Glutamatergic neuron (in vitro differentiated cells): ENCODE results near the gene CIAO3. TPM values are rescaled to one million over a fixed set of nuclear protein-coding genes. Genes with fewer than 3 reads are reported as not detected.

Experiments used
- DNase-seq: peaks from one replicate; pipeline ENCODE4 v3.0.0; 2022
- H3K27ac Mint-ChIP-seq: one replicate; pipeline ENCODE4 v1.8.0; 2020; ENCODE audit warnings: mild to moderate bottlenecking, mixed read lengths, inconsistent platforms; ENCODE audit not compliant: unreplicated experiment
- H3K27me3 Mint-ChIP-seq: one replicate; pipeline ENCODE4 v1.8.0; 2020; ENCODE audit warnings: mild to moderate bottlenecking, moderate library complexity, mixed read lengths, inconsistent platforms; ENCODE audit not compliant: unreplicated experiment
- H3K36me3 Mint-ChIP-seq: one replicate; pipeline ENCODE4 v1.8.0; 2020; ENCODE audit warnings: mild to moderate bottlenecking, mixed read lengths, inconsistent platforms; ENCODE audit not compliant: unreplicated experiment
- H3K4me1 Mint-ChIP-seq: one replicate; pipeline ENCODE4 v1.8.0; 2020; ENCODE audit warnings: mild to moderate bottlenecking, low read depth, mixed read lengths, inconsistent platforms; ENCODE audit not compliant: unreplicated experiment
- H3K4me3 Mint-ChIP-seq: one replicate; pipeline ENCODE4 v1.8.0; 2020; ENCODE audit warnings: mild to moderate bottlenecking, mixed read lengths, inconsistent platforms; ENCODE audit not compliant: unreplicated experiment
- H3K9me3 Mint-ChIP-seq: one replicate; pipeline ENCODE4 v1.8.0; 2020; ENCODE audit warnings: mild to moderate bottlenecking, moderate library complexity, mixed read lengths, inconsistent platforms; ENCODE audit not compliant: unreplicated experiment
- total RNA-seq: library from RNA; stranded (reverse); fragmentation: NEBNext Ultra II Directional; extraction: Animal tissue kit (Norgen Biotek cat#: 25700); gene quantifications from one replicate; pipeline ENCODE4 v1.2.1, GENCODE V29; 2021; ENCODE audit not compliant: unreplicated experiment
- TF ChIP-seq, protein P1 (sequence below): fragments of 200-600 bp; sonication (generic); IDR thresholded peaks from one replicate; pipeline ENCODE4 v1.5.0; 2021; ENCODE audit not compliant: partially characterized antibody, unreplicated experiment

The CIAO3 gene
- total RNA-seq, 1 donor from 2014 or later: 49.5 TPM

- Mint-ChIP-seq H3K27ac (no peak overlapping the region), H3K36me3 (no peaks in the 10 kb centered on the region), H3K4me3 (no peak overlapping the region), H3K27me3 (peaks cover 8% of the 10 kb centered on the region), H3K9me3 (peaks cover 3% of the 10 kb centered on the region), H3K4me1 (no peaks in the 10 kb centered on the region)
- DNase-seq: no peak
- TF ChIP-seq, protein P1, sequence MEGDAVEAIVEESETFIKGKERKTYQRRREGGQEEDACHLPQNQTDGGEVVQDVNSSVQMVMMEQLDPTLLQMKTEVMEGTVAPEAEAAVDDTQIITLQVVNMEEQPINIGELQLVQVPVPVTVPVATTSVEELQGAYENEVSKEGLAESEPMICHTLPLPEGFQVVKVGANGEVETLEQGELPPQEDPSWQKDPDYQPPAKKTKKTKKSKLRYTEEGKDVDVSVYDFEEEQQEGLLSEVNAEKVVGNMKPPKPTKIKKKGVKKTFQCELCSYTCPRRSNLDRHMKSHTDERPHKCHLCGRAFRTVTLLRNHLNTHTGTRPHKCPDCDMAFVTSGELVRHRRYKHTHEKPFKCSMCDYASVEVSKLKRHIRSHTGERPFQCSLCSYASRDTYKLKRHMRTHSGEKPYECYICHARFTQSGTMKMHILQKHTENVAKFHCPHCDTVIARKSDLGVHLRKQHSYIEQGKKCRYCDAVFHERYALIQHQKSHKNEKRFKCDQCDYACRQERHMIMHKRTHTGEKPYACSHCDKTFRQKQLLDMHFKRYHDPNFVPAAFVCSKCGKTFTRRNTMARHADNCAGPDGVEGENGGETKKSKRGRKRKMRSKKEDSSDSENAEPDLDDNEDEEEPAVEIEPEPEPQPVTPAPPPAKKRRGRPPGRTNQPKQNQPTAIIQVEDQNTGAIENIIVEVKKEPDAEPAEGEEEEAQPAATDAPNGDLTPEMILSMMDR: no peak
Measured at GRCh38 chr16:775236-775796, 34.5 kb upstream of the CIAO3 start.

- peaks cover 6% of the 10 kb centered on the region for H3K27me3 Mint-ChIP-seq
- no peaks in the 10 kb centered on the region for H3K4me1 Mint-ChIP-seq
- H3K36me3 Mint-ChIP-seq: no peaks in the 10 kb centered on the region
- TF ChIP-seq, protein P1: no peak
- peaks cover 2% of the 10 kb centered on the region for H3K9me3 Mint-ChIP-seq
- no peak for DNase-seq
- H3K4me3 Mint-ChIP-seq: no peak overlapping the region
- H3K27ac Mint-ChIP-seq: no peak overlapping the region
Measured at GRCh38 chr16:774086-775001, 33.5 kb upstream of the CIAO3 start.

- Mint-ChIP-seq H3K36me3 (no peaks in the 10 kb centered on the region), H3K9me3 (peaks cover 2% of the 10 kb centered on the region), H3K4me3 (no peak overlapping the region), H3K4me1 (no peaks in the 10 kb centered on the region), H3K27ac (no peak overlapping the region), H3K27me3 (peaks cover 6% of the 10 kb centered on the region)
- DNase-seq: no peak
- TF ChIP-seq, protein P1: no peak
Measured at GRCh38 chr16:772959-773358, 32.2 kb upstream of the CIAO3 start.

DNA sequence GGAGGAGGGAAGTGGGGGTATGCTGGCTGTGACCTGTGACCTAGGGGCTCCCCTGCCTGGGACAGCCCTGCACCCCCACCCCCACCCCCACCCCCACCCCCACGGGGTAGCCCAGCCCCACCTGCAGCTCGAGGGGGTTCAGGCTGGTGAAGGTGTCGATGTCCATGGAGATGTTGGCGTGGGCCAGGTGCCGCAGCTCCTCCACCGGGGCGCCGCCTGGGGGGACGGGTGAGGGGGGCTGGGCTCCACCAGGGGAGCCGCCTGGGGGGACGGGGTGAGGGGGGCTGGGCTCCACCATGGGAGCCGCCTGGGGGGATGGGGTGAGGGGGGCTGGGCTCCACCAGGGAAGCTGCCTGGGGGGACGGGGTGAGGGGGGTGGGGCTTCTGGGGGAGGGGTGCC lies 29.6 kb upstream of the CIAO3 start:
- Mint-ChIP-seq H3K36me3 (no peaks in the 10 kb centered on the region), H3K27me3 (peaks cover 6% of the 10 kb centered on the region), H3K27ac (no peak overlapping the region), H3K4me3 (no peak overlapping the region), H3K9me3 (peaks cover 2% of the 10 kb centered on the region), H3K4me1 (no peaks in the 10 kb centered on the region)
- no peak for DNase-seq
- TF ChIP-seq, protein P1: no peak

DNA sequence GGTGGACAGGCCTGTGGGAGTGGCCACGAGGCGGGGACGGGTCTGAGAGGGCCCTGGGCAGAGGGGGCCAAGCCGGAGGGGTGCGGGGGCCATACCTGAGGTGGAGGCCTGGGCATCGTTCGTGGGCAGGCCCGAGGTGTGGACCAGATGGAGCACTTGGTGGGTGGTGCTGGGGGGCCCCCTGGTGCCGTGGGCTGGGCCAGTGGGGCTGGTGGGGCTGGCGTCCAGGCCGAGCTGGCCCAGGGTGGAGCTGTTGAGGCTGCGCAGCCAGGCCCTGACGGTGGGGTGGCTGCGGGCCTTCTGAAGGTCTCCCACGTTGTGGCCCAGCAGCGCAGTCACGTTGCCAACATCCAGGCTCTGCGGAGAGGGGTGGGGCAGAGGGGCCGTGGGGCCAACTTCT lies 29.1 kb upstream of the CIAO3 start:
- no peak overlapping the region for H3K27ac Mint-ChIP-seq

More for the DNA sequence above, 29.1 kb upstream of the CIAO3 start:
- DNase-seq: no peak
- TF ChIP-seq, protein P1: no peak
- peaks cover 6% of the 10 kb centered on the region for H3K27me3 Mint-ChIP-seq
- H3K36me3 Mint-ChIP-seq: no peaks in the 10 kb centered on the region
- peaks cover 2% of the 10 kb centered on the region for H3K9me3 Mint-ChIP-seq
- no peaks in the 10 kb centered on the region for H3K4me1 Mint-ChIP-seq
- no peak overlapping the region for H3K4me3 Mint-ChIP-seq
